SW480 (cell line): Measurements from ENCODE around the gene SHCBP1.
"Not testable (repeated sequence)": the region's sequence is repeated elsewhere in the genome, so short reads cannot be mapped to it uniquely, and the experiment has no call there.

Source experiments
- DNase-seq: peaks from one replicate; pipeline ENCODE4 v3.0.0-alpha.2; 2016; ENCODE audit warnings: low spot score

SHCBP1 gene, protein sequence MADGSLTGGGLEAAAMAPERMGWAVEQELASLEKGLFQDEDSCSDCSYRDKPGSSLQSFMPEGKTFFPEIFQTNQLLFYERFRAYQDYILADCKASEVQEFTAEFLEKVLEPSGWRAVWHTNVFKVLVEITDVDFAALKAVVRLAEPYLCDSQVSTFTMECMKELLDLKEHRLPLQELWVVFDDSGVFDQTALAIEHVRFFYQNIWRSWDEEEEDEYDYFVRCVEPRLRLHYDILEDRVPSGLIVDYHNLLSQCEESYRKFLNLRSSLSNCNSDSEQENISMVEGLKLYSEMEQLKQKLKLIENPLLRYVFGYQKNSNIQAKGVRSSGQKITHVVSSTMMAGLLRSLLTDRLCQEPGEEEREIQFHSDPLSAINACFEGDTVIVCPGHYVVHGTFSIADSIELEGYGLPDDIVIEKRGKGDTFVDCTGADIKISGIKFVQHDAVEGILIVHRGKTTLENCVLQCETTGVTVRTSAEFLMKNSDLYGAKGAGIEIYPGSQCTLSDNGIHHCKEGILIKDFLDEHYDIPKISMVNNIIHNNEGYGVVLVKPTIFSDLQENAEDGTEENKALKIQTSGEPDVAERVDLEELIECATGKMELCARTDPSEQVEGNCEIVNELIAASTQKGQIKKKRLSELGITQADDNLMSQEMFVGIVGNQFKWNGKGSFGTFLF

DNA sequence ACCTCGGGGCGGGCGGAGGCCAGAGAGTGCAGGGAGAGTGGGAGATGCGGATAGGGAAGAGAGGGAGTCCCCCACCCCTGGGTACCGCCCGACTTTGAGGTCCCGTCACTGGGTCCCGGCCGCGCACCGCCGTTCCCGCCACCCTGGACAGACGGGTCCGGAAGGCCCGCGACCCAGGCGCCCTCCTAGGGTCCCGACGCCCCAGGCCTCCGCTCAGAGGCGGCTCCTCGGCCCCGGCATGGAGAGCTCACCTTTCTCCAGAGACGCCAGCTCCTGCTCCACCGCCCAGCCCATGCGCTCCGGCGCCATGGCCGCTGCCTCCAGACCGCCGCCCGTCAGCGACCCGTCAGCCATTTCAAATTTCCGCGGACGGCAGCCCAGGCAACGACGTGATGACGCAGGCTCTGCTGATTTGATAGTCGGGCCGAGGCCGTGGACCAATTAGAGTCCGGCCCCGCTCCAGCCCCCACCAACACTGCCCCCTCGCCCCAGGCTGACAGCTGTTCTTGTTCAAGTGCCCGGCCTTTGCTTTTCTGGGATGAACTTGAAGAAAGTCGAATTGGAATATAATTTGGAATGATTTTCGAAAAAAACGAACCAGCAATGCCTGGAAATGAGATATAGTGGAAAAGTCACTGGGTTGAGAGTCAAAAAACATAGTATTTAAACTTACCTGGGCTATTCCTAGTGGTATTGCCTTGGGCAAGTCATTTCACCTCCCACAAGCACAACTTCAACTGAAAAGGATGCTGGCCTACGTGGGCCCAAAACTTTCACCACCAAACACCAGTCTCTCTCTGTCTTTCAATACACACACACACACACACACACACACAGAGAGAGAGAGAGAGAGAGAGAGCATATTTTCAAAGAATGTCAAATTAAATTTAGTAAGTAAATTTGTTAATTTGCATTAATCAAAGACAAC is at the start of gene SHCBP1:
Gene SHCBP1, minus strand, starts transcription at position 374 of the 928 bp plus-strand sequence. Its CDS starts 20 bp downstream, at position 354.
- peak; percentile 78 for DNase-seq

GRCh38 chr16:46662123-46662522 is 40.9 kb upstream of the SHCBP1 start:
- no peak for DNase-seq

DNA sequence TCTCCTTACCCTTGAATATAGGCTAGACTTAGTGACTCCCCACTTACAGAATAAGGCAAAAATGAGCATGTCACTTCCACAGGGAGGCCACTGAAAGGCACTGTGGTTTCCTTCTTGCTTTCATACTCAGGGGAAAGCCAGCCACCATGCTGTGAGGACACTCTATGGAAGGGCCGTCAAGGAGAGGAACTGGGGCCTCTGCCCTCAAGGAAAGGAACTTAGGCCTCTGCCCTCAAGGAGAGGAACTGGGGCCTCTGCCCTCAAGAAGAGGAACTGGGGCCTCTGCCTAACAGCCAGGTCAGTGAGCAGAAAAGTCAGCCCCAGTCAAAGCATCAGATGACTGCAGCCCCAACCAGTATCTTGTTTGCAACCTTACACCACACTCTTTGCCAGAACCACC is 37.7 kb upstream of the SHCBP1 start:
- DNase-seq, result no peak

DNA sequence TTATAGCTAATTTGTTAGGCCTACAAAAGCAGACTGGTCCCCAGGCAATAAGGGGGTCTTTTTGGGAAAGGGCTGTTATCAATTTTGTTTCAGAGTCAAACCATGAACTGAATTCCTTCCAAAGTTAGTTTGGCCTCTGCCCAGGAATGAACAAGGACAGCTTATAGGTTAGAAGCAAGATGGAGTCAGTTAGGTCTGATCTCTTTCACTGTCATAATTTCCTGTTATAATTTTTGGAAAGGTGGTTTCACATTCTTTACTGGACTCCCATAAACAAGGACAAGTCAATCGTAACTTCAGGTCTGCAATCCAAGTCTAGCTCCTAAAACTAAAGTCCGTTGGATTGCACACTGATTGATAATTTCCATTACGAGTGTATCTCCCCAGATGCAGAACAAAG is 30.1 kb upstream of the SHCBP1 start:
- DNase-seq, result no peak

- DNase-seq, result no peak
Measured at GRCh38 chr16:46650254-46650623, 29.1 kb upstream of the SHCBP1 start.

- no peak for DNase-seq
Measured at GRCh38 chr16:46649588-46650253, 28.5 kb upstream of the SHCBP1 start.

DNA sequence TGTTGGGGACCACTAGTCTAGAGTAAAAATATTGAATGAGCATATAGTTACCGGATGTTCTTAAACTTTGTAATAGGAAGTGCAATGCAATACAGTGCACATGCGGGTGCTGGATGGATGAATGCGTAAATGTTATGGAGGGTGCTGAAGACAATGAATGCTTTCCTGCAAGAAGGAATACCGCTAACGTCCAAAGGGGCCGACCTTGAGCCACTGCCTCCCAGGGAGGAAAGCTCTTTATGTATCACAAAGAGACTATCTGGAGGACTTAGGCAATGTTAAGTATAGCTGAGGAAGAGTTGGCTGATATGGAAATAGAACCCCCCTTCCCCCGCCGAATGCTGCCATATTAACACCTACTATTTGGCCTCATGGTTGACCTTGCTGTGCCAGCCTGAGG is 27.5 kb upstream of the SHCBP1 start:
- no peak for DNase-seq

DNA sequence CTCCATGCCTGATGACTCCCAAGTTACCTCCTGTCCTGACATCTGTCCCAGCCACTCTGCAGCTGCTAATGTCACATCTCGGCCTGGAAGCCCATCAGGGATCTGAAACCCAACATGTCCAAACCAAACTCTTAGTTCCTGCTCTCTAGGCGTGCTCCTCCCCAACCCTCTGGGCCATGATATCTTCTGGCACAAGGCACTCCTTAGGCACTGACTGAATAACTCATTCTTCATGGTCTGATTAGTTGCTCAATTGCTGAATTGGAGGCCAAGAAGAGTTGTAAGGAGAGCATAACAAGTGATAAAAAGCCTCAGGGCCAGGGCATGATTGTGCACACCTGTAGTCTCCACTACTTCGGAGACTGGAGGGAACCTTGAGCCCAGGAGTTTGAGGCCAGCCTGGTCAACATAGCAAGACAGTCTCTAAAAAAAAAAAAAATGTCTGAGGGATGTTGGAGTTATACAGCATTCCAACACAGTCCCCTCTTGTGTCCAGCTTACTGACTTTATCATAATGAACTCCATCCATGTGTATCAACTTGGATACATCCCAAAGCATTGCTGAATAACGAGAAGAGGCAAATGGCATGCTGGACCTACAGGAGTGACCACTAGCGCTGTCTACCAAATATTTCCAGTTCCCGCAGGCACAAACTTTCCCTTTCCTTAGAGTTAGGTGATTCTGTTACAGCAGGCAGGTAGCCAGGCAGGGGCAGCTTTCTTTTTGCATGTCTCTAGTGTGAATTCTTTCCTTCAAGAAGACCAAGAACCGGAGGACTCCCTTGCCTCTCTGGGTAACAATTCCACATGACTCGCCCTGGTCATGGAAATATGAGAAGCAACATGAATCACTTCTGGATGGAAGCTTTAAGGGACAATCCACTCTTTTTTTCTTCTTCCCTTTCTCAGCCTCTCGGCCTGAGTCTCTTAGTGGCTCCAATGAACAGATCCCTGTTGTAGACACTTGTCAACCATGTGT is 18.1 kb upstream of the SHCBP1 start:
- no peak for DNase-seq

DNA sequence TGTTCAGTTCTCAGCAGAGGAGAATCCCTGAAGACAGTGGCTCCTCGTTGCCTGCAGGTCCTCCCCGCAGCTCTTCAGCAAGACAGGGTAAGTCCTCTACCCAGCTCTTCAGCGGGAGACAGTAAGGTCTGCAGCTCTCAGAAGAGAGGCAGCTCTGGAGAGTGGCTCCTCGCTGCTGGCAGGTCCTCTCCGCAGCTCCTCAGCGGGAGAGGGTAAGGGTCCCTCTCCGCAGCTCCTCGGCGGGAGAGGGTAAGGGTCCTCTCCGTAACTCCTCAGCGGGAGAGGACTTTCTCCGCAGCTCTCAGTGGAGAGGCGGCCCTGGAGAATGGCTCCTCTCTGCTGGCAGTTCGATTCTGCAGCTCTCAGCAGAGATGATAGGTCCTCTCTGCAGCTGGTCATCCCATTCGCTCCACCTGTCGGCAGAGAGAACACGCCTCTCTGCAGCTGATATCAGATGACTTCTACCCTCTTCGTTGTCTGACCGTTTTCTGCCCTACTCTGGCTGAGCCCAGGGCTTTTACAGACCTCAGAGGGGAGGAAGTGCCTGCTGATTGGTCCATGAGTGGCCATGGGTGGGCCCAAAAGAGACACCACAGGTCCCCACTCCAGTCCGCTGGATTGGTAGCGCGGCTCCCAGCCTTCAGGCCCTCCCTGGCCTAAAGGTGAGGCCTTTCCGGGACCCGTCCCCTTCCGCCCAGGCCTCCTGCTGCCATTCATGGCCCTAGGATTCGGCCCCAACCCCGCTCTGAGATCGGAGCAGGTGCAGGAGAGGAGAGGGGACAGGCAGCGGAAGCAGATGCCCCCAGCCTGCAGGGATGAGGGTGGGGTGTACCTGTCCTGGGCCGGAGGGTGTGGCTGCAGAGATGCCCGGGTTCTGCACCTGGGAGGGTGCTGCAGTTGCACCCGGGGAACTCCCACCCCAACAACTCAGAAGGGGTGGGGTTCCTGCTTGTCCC is 11.9 kb upstream of the SHCBP1 start:
- DNase-seq, result no peak

GRCh38 chr16:46629331-46630219 is 8.4 kb upstream of the SHCBP1 start:
- peak; percentile 41 for DNase-seq

- DNase-seq, result no peak
Measured at GRCh38 chr16:46627746-46628145, 6.6 kb upstream of the SHCBP1 start.

- not testable (repeated sequence) for DNase-seq
Measured at GRCh38 chr16:46626681-46627080, 5.5 kb upstream of the SHCBP1 start.

DNA sequence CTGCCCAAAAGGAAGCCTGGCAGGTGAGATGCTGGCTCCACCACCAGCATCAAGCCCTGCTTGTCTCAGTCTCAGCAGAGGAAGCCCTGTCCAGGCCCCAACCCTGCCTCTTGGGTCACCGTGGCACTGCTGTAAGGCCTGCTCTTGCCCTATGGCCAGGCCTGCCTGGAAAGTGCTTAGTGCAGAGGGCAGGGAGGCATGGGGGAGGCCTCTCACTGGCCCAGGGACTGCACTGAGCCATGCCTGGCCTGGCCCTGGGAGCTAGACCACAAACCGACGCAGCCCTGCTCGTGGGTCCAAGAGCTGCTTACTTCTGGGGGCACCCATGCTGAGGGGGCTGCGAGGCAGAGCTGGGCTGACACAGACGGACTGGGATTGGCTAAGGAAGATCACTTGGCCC is 3.7 kb upstream of the SHCBP1 start:
- DNase-seq, result not testable (repeated sequence)

- not testable (repeated sequence) for DNase-seq
Measured at GRCh38 chr16:46623707-46624106, 2.5 kb upstream of the SHCBP1 start.

- not testable (repeated sequence) for DNase-seq
Measured at GRCh38 chr16:46623246-46623645, 2.1 kb upstream of the SHCBP1 start.

GRCh38 chr16:46621934-46622676 is 926 bp upstream of the SHCBP1 start:
- DNase-seq, result no peak

DNA sequence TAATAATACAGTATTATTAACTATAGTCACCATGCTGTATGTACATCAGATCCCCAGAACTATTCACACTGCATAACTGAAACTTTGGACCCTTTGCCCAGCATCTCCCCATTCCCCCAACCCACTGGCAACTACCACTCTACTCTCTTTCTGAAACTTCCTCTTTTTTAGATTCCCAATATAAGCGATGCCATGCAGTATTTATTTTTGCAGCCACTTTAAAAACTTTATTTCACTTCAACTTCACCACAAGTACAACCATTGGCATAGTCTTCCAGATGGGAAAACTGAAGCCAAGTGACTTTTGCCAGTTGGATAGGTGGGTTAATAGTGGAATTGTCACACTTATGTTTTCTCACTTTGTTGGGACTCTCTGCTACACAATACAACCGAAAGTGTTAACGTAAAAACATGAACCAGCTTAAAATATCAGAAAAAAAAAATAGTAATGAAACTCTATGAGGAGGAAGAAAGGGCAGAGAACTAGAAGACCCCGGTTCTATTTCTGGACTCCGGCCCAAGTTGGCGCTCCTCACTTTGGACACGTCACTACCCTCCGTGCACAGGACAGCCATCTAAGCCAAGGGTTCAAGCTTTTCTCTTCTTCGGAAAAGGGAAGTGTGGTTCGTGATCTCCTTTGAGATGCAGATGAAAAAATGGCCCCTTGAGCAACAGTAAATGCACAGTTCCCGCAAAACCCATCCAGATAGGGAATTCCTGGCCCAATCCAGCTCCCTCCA is 743 bp downstream of the SHCBP1 start:
- DNase-seq, result no peak
